Heart right ventricle (tissue), 16 donors: ENCODE data around the gene FYTTD1. TPM values are rescaled to one million over a fixed set of nuclear protein-coding genes. Genes with fewer than 3 reads are reported as not detected.
A peak's percentile ranks its signal among the peaks of the same experiment; 100 is the strongest.

ENCODE experiments used
- ATAC-seq, 8 donors: fragments of 200-7000 bp; cut with Tn5 transposase; one replicate each; pipeline ENCODE4 v1.9.1; 2020; ENCODE audit warnings: mild to moderate bottlenecking in 8 of 8, moderate library complexity in 8 of 8, moderate number of reproducible peaks in 1 of 8
- DNase-seq, 2 donors: peaks; one replicate each; pipeline ENCODE4 v3.0.0-alpha.2; 2020
- H3K27ac ChIP-seq, 10 donors: fragments of 200-600 bp; sonication (generic) in 2 of 10; one replicate each; pipeline versions ENCODE4 v1.5.0 to v1.8.0; 2020 to 2022; ENCODE audit warnings: mild to moderate bottlenecking in 3 of 10
- H3K27me3 ChIP-seq, 7 donors: fragments of 200-600 bp; one replicate each; pipeline ENCODE4 v1.8.0; 2021 to 2022; ENCODE audit warnings: mild to moderate bottlenecking in 2 of 7
- H3K36me3 ChIP-seq, 9 donors: fragments of 200-600 bp; sonication (generic) in 1 of 9; one replicate each; pipeline versions ENCODE4 v1.5.0 to v1.8.0; 2020 to 2022; ENCODE audit warnings: mild to moderate bottlenecking in 2 of 9
- H3K4me1 ChIP-seq, 9 donors: fragments of 200-600 bp; sonication (generic) in 1 of 9; one replicate each; pipeline versions ENCODE4 v1.5.0 to v1.8.0; 2020 to 2022; ENCODE audit warnings: mild to moderate bottlenecking in 4 of 9
- H3K4me3 ChIP-seq, 10 donors: fragments of 200-600 bp; sonication (generic) in 2 of 10; one replicate each; pipeline versions ENCODE4 v1.5.0 to v1.8.0; 2020 to 2022; ENCODE audit warnings: mild to moderate bottlenecking in 7 of 10, moderate library complexity in 2 of 10
- H3K9me3 ChIP-seq, 11 donors: fragments of 200-600 bp in 10 of 11; sonication (generic) in 2 of 11; one replicate each; pipeline versions ENCODE4 v1.5.0 to v1.8.0; 2013 to 2022; ENCODE audit warnings: mild to moderate bottlenecking in 2 of 11, control low read depth in 1 of 11, moderate library complexity in 1 of 11
- CTCF ChIP-seq, 9 donors: fragments of 200-600 bp; sonication (generic) in 2 of 9; IDR thresholded peaks; one replicate each; pipeline versions ENCODE4 v1.5.0 to v1.8.0; 2021 to 2022; ENCODE audit warnings: antibody characterized with exemption in 9 of 9, mild to moderate bottlenecking in 5 of 9, moderate library complexity in 1 of 9
- WGBS, 2 donors: extraction: QIAGEN DNeasy Blood & Tissue Kit; methylation state at CpG; one replicate each; pipeline ENCODE4 v1.1.7; 2013; ENCODE audit warnings: inconsistent platforms in 1 of 2; 5-methylcytosine and 5-hydroxymethylcytosine counted together
- intact Hi-C, 10 donors: fragments of 100-400 bp; cut with DNase I; formaldehyde crosslinking; loops; one replicate each; pipeline versions ENCODE4 v1.11.1 to v1.14.2; 2022
- polyA plus RNA-seq, 2 donors: library from polyadenylated mRNA; stranded (reverse); fragments of 200-250 nt; gene quantifications; one replicate each; pipeline ENCODE4 v1.2.3, GENCODE V29; 2013
- total RNA-seq, 10 donors: library from RNA; stranded (reverse); fragmentation: NEBNext Ultra II Directional in 3 of 10; extraction: Animal tissue kit (Norgen Biotek cat#: 25700) in 3 of 10; gene quantifications; one replicate each; pipeline versions ENCODE4 v1.2.1 to v1.2.4, GENCODE V29; 2021 to 2023
- donor health status: Arrhythmogenic right ventricular cardiomyopathy.
- donor health status: ischemic (EF 13 %, LVEDD 7.1; RV severe dilation, severe dysfunction).
- donor health status: healthy with polysubstance abuse.
- donor health status: DM: no; HTN: yes; CAD: no.
- donor health status: DM: no; HTN: no; CAD: no.
- donor health status: ischemic (EF 25% LVEDD 6.9; RV normal size, moderate dysfunction).
- donor health status: ischemic (EF 25% LVEDD 5.7; RV mildly dilated, moderate dysfunction).
- donor health status: healthy.
- donor health status: DM: yes; HTN: yes; CAD: no.
- donor health status: Ischemic cardiomyopathy.
- donor health status: ischemic (EF 35%, LVEDD 5.7; RV mildly dilated, moderate dysfunction).
- donor health status: nonischemic (EF 11% LVEDD 7.7; RV severe dilation, severe dysfunction).
- donor health status: DM: yes; HTN: yes; CAD: no.
- donor health status: PGD.
- donor health status: ischemic (EF 29% LVEDD 5.4; RV normal size, mild dysfunction).
- donor health status: nonischemic (EF 23%, LVEDD 6.1; RV moderate dilation, normal function).

Gene FYTTD1
- total and polyA plus RNA-seq, 12 donors = 16.5 to 111 (median 77.9) TPM

- DNase-seq = no peak
- H3K36me3 ChIP-seq = peaks cover 0 to 5% (median 0%) of the 10 kb centered on the region in 9 donors
- H3K4me3 ChIP-seq = peak overlapping the region in 7 of 10 donors; percentile 78 to 100 (median 94)
- ATAC-seq = no peak
- peaks cover 5 to 28% (median 24%) of the 10 kb centered on the region in 9 donors for H3K4me1 ChIP-seq
- H3K9me3 ChIP-seq = no peaks in the 10 kb centered on the region
- no peaks in the 10 kb centered on the region for H3K27me3 ChIP-seq
- no peak for TF ChIP-seq CTCF (IDR thresholded peaks at IDR 0.05)
- 66 to 67% methylated on average over 11 of the region's 11 CpGs for WGBS, 2 donors
- intact Hi-C loops = no loop called here
- peak overlapping the region in 7 of 10 donors; percentile 84 to 92 (median 89) for H3K27ac ChIP-seq
Measured at GRCh38 chr3:197737749-197738462, 11.8 kb upstream of the FYTTD1 start.

DNA sequence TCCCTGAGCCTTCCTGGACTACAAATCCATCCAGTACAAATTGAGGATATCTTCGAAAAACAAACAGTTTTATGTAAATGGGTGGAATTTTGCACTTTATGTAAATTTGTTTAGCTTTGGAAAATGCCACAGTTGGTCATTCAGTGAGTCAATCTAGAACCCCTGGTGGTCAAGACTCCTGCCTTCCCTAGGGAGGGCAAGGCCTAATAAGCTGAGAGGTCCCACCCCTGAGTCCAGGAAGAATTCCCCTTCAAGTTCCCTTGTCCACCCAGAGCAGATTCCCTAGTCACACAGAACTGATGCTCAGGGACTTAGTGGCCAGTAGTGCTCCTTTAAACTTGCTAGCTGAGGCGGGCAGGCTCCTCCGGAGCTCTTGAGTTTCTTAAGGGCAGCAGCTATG, 6.9 kb upstream of the FYTTD1 start:
- DNase-seq (no peak), ATAC-seq (no peak)
- WGBS, 2 donors = 88 to 95% methylated on average over 3 of the region's 3 CpGs
- intact Hi-C loops = no loop called here
- Histone ChIP-seq H3K4me1 (peaks cover 0 to 22% (median 12%) of the 10 kb centered on the region in 9 donors), H3K9me3 (peaks cover 0 to 4% (median 0%) of the 10 kb centered on the region in 11 donors), H3K27ac (no peak overlapping the region), H3K27me3 (no peaks in the 10 kb centered on the region), H3K4me3 (no peak overlapping the region), H3K36me3 (no peaks in the 10 kb centered on the region)
- no peak for TF ChIP-seq CTCF (IDR thresholded peaks at IDR 0.05)

GRCh38 chr3:197746209-197746608, 3.5 kb upstream of the FYTTD1 start:
- DNase-seq (no peak), ATAC-seq (no peak)
- intact Hi-C loops = loop anchor here in 2 of 10 donors (5.0 kb wide), 2 partner anchors 34 to 46 kb away; partner anchors contain the start of gene LRCH3 (in 1 of the 2)
- Histone ChIP-seq H3K4me1 (peaks cover 0 to 37% (median 12%) of the 10 kb centered on the region in 9 donors), H3K9me3 (peaks cover 0 to 4% (median 0%) of the 10 kb centered on the region in 11 donors), H3K27me3 (no peaks in the 10 kb centered on the region), H3K36me3 (no peaks in the 10 kb centered on the region), H3K4me3 (no peak overlapping the region), H3K27ac (peak overlapping the region in 8 of 10 donors; percentile 11 to 98 (median 96))
- 82 to 84% methylated on average over 3 of the region's 3 CpGs for WGBS, 2 donors
- TF ChIP-seq CTCF (IDR thresholded peaks at IDR 0.05) = no peak

GRCh38 chr3:197746801-197747237, 2.9 kb upstream of the FYTTD1 start:
- intact Hi-C loops = loop anchor here in 2 of 10 donors (5.0 kb wide), 2 partner anchors 35 to 45 kb away; partner anchors contain the start of gene LRCH3 (in 1 of the 2)
- H3K4me1 ChIP-seq = peaks cover 2 to 43% (median 17%) of the 10 kb centered on the region in 9 donors
- peak in 1 of 2 donors; percentile 16 for DNase-seq
- peak overlapping the region in 9 of 10 donors; percentile 11 to 98 (median 94) for H3K27ac ChIP-seq
- no peaks in the 10 kb centered on the region for H3K36me3 ChIP-seq
- H3K9me3 ChIP-seq = peaks cover 0 to 4% (median 0%) of the 10 kb centered on the region in 11 donors
- WGBS, 2 donors = 45 to 65% methylated on average over 4 of the region's 4 CpGs
- no peaks in the 10 kb centered on the region for H3K27me3 ChIP-seq
- no peak for ATAC-seq
- H3K4me3 ChIP-seq = no peak overlapping the region
- no peak for TF ChIP-seq CTCF (IDR thresholded peaks at IDR 0.05)
